Stimulated activated CD4-positive, alpha-beta T cell treated with anti-CD3 and anti-CD28 coated beads, Interleukin-4, amount 100 ng/mL, for 4 hours (primary cell): ENCODE results near the gene ANO7.

ENCODE experiments used
- DNase-seq, 2 experiments: peaks; one replicate each; pipeline ENCODE4 v3.0.0-alpha.2; 2020

ANO7 gene, protein sequence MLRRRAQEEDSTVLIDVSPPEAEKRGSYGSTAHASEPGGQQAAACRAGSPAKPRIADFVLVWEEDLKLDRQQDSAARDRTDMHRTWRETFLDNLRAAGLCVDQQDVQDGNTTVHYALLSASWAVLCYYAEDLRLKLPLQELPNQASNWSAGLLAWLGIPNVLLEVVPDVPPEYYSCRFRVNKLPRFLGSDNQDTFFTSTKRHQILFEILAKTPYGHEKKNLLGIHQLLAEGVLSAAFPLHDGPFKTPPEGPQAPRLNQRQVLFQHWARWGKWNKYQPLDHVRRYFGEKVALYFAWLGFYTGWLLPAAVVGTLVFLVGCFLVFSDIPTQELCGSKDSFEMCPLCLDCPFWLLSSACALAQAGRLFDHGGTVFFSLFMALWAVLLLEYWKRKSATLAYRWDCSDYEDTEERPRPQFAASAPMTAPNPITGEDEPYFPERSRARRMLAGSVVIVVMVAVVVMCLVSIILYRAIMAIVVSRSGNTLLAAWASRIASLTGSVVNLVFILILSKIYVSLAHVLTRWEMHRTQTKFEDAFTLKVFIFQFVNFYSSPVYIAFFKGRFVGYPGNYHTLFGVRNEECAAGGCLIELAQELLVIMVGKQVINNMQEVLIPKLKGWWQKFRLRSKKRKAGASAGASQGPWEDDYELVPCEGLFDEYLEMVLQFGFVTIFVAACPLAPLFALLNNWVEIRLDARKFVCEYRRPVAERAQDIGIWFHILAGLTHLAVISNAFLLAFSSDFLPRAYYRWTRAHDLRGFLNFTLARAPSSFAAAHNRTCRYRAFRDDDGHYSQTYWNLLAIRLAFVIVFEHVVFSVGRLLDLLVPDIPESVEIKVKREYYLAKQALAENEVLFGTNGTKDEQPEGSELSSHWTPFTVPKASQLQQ

DNA sequence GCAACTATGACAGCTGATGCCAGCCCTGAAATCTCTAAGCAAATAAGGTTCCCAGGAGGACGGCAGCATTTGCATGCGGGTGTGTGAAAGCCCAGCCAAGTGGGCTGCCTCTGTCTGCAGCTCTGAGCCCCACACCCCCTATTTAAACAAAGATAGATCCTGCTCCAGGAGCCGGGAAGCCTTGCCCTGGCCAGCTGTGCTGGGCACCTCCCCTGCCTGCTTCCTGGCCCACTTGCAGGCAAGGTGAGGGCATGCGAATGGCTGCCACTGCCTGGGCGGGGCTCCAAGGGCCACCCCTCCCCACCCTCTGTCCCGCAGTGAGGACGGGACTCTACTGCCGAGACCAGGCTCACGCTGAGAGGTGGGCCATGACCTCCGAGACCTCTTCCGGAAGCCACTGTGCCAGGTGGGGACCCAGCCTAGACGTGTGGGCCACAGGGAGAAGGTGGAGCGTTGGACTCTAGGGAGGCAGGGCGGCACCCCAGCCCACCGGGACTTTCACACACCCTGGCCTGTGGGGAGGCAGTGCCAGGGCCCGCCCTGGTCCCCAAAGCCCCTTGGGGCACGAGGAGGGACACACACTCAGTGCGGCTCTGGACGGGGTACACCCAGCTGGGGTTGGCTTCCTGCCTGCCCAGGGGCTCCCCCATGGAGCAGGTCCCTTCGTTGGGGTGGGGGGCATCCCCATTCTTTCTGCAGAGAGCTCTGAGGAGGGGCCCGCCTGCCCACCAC lies at the start of gene ANO7:
Gene ANO7, plus strand, starts transcription at position 317 of the 732 bp plus-strand sequence. CDS start 1,387 bp downstream, outside the sequence.
- no peak for DNase-seq

DNA sequence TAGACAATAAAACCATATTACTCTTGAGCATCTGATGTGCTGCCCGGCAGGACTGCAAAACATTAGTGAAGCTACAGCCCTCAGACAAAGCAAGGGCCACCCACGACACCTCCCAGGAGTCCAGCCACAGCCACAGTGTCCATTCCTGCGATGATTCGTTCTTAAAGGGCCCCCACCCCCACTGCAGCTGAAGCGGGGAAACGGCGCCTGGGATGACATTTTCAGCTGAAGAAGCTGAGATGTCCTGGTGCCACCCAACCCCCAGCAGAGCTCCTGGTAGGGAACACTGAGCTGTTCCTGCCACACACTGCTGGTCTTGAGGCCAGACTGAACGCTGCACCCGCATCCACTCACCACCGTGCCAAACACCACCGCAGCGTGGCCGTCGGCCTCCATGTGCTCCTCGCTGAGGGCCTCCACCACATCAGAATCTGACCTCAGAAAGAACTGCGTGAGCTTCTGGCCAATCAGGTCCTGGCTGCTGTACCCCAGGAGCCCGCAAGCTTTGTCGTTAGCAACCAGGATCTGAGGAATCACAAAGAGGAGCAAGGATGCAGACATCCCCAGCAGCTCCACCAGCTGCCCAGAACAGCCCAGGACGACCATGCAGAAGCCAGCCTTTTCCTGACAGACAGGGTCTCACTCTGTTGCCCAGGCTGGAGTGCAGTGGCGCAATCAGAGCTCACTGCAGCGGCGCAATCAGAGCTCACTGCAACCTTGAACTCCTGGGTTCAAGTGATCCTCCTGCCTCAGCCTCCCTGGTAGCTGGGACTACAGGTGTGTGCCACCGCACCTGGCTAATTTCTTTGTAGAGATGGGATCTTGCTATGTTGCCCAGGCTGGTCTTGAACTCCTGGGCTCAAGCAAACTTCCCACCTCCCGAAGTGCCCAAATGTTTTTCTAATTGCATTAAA lies 48.7 kb upstream of the ANO7 start:
- DNase-seq = no peak

DNA sequence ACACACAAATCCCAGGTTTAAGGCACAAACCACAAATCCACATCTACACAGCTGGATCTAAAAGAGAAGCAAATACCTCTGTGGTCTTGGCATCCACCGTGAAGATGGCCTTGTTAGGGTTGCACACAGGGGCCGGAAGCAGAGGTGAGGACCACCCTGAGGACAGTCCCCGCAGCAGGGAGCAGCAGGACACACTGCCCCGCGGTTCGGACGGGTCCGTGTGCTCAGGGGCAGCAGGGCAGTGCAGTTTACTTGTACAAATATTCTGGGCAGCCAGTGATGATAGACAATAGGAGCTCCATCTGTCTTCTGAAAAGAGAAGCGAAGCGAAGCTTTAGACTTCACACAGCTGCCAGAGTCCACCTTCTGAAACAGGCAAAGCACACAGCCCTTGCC lies 48.0 kb upstream of the ANO7 start:
- DNase-seq = no peak

DNA sequence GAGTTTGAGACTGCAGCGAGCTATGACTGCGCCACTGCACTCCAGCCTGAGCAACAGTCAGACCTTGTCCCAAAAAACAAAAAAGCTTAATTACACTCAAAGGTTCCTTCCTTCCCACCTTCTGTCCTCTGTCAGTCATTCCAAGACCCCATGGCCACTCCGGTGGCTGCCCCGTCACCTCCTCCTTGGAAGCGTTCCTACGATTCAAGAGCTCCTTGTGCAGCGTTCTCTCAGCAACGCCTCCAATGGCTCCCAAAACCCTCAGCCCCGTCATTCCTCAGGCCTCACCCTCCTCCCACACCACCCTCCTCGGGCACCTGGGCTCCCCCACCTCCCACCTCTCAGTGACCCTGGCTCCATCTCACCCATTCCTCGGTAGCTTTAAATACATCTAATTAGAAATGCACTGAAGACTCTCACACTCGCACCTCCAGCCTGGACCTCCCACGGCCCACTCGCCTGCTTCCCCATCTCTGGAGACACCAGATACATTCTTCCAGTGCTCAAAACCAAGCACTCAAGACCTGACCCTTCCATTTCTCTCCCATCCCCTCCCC lies 47.2 kb upstream of the ANO7 start:
- no peak for DNase-seq

DNA sequence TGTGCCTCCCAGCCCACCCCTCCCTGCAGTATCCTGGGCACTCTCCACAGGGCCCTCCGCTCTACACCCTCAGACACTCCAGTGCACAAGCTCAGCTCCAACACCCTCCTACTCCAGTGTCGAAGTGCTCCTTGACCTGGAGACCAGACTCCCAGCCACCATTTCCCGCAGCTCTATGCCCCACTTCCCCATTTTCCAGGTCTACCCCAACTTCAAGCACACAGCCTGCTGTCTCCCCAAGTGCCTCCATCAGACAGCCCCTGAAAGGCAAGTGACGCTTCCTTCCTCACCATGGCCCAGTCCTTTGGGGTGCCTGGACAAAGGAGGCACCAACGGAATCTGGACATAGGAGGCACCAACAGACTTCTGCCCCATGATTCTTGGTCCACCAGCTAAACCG lies 46.4 kb upstream of the ANO7 start:
- DNase-seq = no peak

DNA sequence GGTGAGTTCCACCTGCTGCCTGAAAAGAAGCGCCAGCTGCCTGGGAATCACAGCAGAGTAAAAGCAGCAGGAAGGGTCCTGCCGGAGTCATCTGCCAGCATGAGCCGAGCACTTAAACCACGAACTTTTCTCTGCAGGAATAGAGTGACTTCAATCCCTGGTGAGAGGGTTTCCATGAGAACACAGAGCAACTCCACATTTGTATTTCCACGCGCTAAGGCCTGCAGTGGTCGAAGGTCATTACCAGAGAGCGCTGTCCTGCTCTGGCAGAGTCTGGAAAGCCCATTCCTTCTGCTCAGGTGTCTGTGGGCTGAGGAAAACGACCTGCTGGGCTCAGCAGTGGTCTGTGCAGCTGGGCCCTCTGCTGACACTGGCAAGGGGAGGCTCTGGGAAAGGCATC lies 45.9 kb upstream of the ANO7 start:
- DNase-seq = no peak

DNA sequence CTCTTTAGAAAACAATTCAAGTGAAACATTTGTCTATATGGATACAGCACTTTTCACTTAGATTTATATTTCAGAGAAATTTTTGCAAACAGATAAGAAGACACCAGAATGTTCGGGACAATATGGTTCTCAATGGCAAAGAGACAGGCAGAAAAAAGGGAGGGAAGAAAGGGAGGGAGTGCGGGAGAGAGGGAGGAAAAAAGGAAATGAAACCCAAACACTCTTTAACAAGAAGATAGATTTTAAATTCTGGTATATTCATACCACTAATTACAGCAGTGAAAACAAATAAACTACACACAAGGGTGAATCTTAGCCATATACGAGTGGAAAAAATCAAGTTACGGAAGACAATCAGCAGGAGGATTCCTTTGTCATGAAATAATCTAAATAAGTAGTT lies 42.2 kb upstream of the ANO7 start:
- DNase-seq = no peak

DNA sequence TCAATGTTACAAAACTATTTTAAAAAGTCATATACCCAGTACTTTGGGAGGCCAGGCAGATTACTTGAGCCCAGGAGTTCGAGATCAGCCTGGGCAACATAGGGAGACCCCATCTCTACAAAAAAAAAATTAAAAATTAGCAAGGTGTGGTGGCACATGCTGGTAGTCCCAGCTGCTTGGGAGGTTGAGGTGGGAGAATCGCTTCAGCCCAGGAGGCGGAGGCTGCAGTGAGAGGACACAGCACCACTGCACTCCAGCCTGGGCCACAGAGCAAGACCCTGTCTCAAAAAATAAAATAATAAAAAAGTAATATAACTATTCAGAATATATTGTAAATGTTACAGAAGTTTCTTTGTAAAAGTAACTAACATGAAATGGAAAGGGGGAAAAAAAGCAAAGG lies 41.1 kb upstream of the ANO7 start:
- no peak for DNase-seq

DNA sequence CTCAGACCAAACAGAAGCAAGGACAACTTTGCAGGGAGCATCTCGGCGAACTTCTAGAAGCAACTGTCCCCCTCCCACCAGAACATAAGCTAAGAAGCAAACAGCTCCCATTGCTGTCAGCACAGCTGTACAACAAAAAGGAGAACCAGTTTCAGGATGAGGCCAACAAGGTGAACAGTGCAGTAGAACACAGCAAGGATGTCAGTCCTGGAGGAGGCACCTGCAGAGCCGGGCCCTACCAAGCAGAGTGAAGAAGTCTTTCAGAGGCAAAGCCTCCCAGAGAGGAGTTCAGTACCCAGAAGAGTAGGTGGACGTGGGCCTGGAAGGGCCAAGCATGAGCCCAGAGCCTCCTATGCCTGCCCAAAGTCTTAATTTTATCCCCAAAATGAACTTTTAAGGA lies 40.2 kb upstream of the ANO7 start:
- DNase-seq = no peak

DNA sequence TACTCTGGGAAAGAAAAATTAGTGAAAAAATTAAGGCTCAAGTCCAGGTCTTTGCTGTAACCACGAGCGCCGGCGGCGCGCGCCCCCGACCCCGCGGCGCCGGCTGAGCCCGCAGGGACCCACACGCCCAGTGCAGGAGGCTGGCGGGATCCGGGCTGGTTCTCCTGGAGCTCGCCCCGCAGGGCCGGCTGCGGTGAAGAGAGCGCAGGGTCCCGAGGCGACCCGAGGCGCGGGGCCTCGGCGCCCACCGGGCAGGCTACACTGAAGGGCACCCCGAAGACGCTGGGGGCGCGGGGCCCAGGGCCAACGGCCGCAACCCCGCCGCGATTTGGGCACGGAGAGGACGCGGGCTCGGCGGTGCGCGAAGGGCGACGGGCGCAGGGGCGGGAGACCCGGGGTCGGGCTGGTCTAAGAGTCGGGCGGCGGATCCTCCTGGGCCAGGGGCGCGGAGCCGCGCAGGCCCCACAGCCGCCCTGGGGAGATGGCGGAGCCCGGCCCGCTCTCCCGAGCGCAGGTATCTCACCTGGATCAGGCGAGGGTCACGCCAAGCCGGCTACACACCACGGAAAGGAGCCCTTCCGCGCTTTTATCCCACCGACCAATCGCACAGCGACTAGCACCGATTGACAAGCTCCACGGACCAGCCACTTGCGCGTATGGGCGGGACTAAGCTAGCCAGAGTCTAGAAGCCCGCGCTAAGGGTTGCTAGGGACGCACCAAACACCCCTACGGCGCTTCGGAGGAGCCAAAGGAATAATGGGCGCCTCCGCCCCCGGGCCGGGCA lies 39.4 kb upstream of the ANO7 start, which contains the start of gene PASK:
Gene PASK, minus strand, starts transcription at position 582 of the 784 bp plus-strand sequence. CDS start 6,440 bp downstream, outside the sequence.
- DNase-seq = peak; percentile 85 to 92

DNA sequence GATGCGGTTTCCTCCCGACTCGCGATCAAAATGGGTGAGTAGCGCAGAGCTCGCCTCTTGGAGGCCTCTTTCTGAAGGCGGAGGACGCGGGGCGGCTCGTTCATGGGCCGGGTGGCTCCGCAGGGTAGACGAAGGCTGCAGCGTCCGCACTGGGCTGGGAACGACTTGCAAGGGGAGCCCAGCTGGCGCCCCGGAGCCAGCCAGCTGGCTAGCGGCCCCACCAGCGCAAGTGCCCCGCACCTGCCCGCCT lies 38.9 kb upstream of the ANO7 start:
- no peak for DNase-seq

DNA sequence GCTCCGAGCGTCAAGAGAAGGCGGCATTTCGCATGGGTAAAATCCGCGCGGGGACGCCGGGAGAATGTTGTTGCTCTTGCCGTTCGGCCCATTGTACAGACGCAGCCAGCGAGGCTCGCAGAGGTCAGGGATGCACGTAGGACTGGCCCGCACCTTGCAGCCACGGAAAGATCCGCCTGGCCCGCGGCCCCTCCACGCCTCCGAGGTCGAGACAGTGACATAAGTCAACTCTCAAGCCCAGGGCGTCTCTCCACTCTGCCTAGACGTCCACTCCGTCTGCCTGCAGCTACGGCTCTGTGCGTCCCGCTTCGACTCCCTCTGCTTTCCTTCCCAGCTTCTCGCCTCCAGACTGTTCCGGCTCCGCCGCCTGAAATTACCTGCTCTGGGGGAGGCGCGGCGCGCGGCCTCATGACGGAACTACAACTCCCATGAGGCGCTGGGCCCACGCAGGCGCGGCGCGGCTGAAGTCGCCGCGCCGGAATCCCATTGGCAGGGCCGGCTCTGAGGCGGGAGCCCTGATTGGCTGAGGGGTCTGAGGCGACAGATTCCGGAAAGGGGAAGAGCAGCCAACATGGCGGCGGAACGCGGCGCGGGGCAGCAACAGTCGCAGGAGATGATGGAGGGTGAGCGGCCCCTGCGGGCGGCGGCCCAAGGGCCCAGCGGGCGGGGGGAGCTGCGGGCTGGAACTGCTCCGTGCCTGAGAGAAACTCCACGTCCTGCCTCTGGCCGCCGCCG lies 38.4 kb upstream of the ANO7 start, which contains the start of gene PPP1R7:
Gene PPP1R7, plus strand, starts transcription at position 543 of the 735 bp plus-strand sequence. Its CDS starts 29 bp downstream, at position 572.
- peak; percentile 92 to 96 for DNase-seq

DNA sequence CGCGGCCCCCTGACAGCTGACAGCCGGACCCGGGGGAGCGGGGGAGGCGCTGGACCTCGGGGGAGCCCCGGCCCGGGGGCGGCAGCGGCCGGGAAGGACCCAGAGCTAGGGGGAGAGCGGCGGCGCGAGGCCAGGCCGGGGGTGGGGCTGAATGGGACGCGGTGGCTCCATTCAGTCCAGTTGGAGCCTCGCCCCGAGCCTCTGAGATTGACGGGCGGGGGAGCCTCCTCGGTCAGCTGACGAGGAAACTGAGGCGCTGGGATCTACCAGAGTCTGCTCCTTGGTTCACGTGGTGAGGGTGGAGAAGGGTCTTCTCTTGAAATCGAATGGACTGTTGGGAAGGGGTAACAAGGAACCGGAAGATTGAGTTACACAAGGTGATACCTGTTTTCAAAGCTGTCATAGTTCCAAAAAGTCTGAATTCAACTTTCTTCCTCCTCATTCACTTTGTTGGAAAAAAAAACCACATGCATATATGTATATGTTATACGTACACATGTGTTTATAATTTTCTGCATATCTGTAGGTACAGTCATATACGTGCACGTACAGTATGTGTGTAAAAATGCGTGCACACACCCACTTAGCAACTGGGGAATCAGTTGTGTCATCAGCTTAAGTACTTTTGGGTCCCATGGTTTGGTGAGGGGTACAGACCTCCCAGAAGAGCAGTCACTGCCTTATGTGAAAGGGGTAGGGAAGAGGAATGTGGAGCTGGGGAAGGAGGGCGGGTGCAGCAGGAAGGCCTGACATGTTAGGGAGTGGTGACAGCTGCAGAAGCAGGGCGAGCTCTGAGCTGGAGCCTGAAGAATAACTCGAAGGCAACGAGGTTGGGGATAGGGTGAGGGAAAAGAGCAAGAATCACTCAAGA lies 37.6 kb upstream of the ANO7 start:
- DNase-seq = no peak

DNA sequence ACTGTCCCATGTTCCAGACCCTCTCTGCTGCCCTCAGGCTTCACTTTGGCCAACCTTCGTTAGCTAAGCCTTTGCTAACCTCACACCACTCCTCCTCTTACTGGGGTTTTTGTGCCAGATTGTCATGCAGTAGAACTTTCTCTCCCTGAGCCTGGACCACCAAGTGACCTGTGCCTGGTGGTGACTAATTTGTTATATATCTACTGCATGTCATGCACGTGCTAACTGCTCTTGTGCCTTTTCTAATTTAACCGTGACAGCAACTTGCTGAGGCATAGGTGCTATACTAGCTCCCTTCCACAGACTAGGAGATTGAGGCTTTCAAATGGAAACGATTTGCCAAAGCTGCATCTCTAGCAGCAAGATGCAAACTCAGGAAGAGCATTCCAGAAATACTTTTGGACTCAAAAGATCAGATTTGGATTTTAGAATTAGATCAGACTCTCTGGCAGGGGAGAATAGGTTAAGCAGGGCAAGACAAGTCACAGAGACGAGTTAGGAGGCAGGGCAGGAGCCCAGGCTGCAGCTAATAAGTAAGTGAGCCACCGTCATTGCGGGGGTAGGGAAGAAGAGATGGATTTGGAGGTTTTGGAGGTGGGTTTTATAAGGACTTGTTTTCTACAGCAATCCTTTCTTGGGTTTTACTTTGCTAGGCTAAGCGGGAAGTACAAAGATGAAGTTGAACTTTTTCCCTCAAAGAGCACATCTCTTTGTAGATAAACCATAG lies 36.4 kb upstream of the ANO7 start:
- no peak for DNase-seq

DNA sequence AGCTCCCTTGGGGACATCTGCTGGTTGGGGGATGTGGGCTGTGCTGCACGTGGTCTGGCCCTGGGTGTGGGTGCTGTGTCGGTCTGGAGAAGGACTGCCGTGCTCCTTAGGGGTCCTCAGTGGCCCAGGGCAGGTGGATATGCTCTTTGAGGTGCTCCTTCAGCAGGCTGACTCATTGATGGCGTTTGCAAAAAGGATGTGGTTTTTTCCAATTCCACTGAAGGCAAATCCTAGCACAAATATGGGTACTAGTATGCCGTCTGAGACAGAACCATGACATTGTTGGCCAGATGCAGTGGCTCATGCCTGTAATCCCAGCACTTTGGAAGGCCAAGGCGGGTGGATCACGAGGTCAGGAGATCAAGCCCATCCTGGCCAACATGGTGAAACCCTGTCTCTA lies 34.9 kb upstream of the ANO7 start:
- no peak for DNase-seq

DNA sequence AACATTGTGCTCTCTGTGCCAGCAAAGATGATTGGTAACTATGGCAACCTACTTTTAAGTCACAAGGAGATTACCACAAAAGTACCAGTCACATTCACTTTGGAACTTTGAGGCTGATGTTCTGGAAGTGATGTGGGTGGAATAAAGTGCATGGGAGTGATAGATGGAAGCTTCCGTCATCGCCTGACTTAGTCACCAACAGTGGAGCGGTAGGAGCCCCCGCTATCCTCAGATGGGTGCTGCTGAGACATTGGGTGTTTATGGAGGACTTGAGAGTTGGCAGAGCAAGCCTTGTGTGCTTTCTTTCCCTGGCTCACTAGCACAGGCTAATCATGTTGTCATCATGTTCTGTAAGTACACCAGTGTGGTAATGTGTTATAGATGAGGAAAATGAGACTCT lies 33.6 kb upstream of the ANO7 start:
- DNase-seq = peak; percentile 4 to 16

DNA sequence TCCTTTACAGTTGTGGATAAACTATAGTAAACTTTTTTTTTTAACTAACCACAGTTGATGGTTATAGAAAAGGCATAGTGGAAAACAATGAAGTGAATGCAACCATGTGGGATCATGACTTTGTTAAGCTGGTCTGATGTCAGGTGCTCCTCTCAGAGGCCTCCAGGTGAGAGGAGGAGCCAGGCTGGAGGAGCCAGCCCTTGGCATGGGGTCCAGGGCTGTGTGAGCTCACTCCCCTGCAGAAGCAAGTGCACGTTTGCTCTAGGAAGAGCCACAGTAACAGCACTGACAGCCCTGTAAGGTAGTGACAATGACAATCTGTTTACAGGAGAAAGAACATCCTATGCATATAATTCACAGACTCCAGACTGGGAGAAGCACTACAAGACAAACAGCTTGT lies 32.5 kb upstream of the ANO7 start:
- no peak for DNase-seq

DNA sequence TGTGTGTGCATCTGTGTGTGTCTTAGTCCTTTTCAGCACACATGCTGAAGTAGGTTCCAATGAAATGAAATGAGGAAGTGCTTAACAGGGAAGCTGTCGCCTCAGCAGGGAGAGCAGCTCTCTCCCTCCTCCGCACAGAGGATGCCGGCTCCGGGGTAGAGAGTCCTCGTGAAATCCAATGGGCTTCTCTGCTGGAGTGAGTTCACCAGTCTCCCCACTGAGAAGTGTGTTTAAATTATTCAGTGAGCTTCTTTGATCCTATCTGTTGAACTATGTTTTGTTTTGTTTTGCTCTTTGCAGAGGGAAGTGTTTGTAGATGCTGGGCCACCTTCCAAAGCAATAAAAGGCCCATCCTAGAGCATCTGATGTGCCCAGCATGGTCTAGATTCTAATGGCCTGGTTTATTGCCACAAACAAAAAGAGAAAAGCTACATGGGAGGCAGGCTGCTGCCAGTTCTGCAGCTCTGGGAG lies 31.5 kb upstream of the ANO7 start:
- no peak for DNase-seq
